MM.1S (cell line): ENCODE data around the gene CHAF1A.

ENCODE experiments used
- CTCF ChIP-seq: fragments of 300-600 bp; sonication (generic); IDR thresholded peaks from 2 replicates; pipeline ENCODE4 v1.5.1; 2016; ENCODE audit warnings: antibody characterized with exemption, low read length, mixed read lengths
- EZH2 ChIP-seq: fragments of 300-600 bp; sonication (generic); optimal IDR thresholded peaks from 2 replicates; pipeline ENCODE3; 2017; ENCODE audit warnings: low read depth, mild to moderate bottlenecking, antibody characterized with exemption, low read length, mixed read lengths

GRCh38 chr19:4472174-4472974, 69.9 kb downstream of the CHAF1A start, which contains the start of gene HDGFL2:
- TF ChIP-seq CTCF: no peak
- no peak for TF ChIP-seq EZH2
